Smooth muscle cell (in vitro differentiated cells): ENCODE measurements around the gene ATP6V1A. TPM values are rescaled to one million over a fixed set of nuclear protein-coding genes. Genes with fewer than 3 reads are reported as not detected.
A peak's percentile ranks its signal among the peaks of the same experiment; 100 is the strongest.

Experiments
- DNase-seq: peaks from one replicate; lab custom pipeline; 2025; ENCODE audit not compliant: unreplicated experiment; lab: John Stamatoyannopoulos, UW
- H2AFZ ChIP-seq: fragments of 200-600 bp; sonication (generic); 2 replicates; pipeline ENCODE4 v1.6.0; 2016; ENCODE audit warnings: antibody characterized with exemption, low read depth, mild to moderate bottlenecking
- H3F3A ChIP-seq: fragments of 200-600 bp; sonication (generic); 2 replicates; pipeline ENCODE4 v1.6.0; 2017; ENCODE audit warnings: antibody characterized with exemption, low read depth
- H3K27ac ChIP-seq: fragments of 200-600 bp; sonication (generic); 2 replicates; pipeline ENCODE4 v1.5.1; 2016; ENCODE audit warnings: low read depth, mild to moderate bottlenecking
- H3K27me3 ChIP-seq: fragments of 200-600 bp; sonication (generic); 2 replicates; pipeline ENCODE4 v1.6.1; 2016; ENCODE audit warnings: low read depth, mild to moderate bottlenecking
- H3K36me3 ChIP-seq: fragments of 200-600 bp; sonication (generic); 2 replicates; pipeline ENCODE4 v1.5.1; 2016; ENCODE audit warnings: low read depth
- H3K4me1 ChIP-seq: fragments of 200-600 bp; sonication (generic); 2 replicates; pipeline ENCODE4 v1.5.1; 2016; ENCODE audit warnings: low read depth
- H3K4me2 ChIP-seq: fragments of 200-600 bp; sonication (generic); 2 replicates; pipeline ENCODE4 v1.6.0; 2016; ENCODE audit warnings: mild to moderate bottlenecking
- H3K4me3 ChIP-seq: fragments of 200-600 bp; sonication (generic); 2 replicates; pipeline ENCODE4 v1.5.1; 2016; ENCODE audit warnings: mild to moderate bottlenecking
- H3K79me2 ChIP-seq: fragments of 200-600 bp; sonication (generic); 2 replicates; pipeline ENCODE4 v1.6.0; 2016; ENCODE audit warnings: low read depth, mild to moderate bottlenecking
- H3K9ac ChIP-seq: fragments of 200-600 bp; sonication (generic); 2 replicates; pipeline ENCODE4 v1.6.0; 2016; ENCODE audit warnings: low read depth
- H3K9me3 ChIP-seq: fragments of 200-600 bp; sonication (generic); replicated peaks from 2 replicates; pipeline ENCODE4 v1.5.1; 2016; ENCODE audit warnings: low read depth
- H4K20me1 ChIP-seq: fragments of 200-600 bp; sonication (generic); 2 replicates; pipeline ENCODE4 v1.6.0; 2016; ENCODE audit warnings: low read depth
- WGBS: methylation state at CpG from one replicate; pipeline ENCODE4 v1.1.7; 2016; ENCODE audit warnings: low lambda C conversion rate; 5-methylcytosine and 5-hydroxymethylcytosine counted together
- polyA plus RNA-seq: library from polyadenylated mRNA; unstranded; fragments of >200 nt; fragmentation: Nextera tagmentation; extraction: Ambion mirVana; gene quantifications from 2 replicates; pipeline ENCODE4 v1.2.1, GENCODE V29; 2016
- total RNA-seq: library from RNA; depleted of rRNA; stranded (reverse); fragments of >200 nt; gene quantifications from 2 replicates; pipeline ENCODE4 v1.2.3, GENCODE V29; 2014
- TF ChIP-seq, protein P1 (sequence below): fragments of 200-600 bp; sonication (generic); IDR thresholded peaks from 2 replicates; pipeline ENCODE4 v1.5.1; 2017; ENCODE audit warnings: borderline replicate concordance, mild to moderate bottlenecking, antibody characterized with exemption; ENCODE audit not compliant: insufficient read depth, poor library complexity, severe bottlenecking

Gene ATP6V1A
- total and polyA plus RNA-seq, 2 experiments from 2014 or later = 38.7 to 41.7 TPM

GRCh38 chr3:113838631-113839209 is 91.9 kb downstream of the ATP6V1A start, which contains the start of gene GRAMD1C:
TSS of gene GRAMD1C (plus strand) at chr3:113838788. CDS start at chr3:113838910, 122 bp downstream.
- Histone ChIP-seq H2AFZ (peak within 1 kb of the TSS; percentile 89), H3K79me2 (no peaks in the 10 kb centered on the region), H3K4me3 (peak within 1 kb of the TSS; percentile 60), H3K36me3 (no peaks in the 10 kb centered on the region), H3K4me2 (peak within 1 kb of the TSS; percentile 90), H3K9ac (peak within 1 kb of the TSS; percentile 45), H3K9me3 (no peaks in the 10 kb centered on the region), H3K27ac (no peak within 1 kb of the TSS), H3F3A (no peaks in the 10 kb centered on the region), H4K20me1 (no peaks in the 10 kb centered on the region), H3K4me1 (peaks cover 7% of the 10 kb centered on the region), H3K27me3 (no peaks in the 10 kb centered on the region)
- TF ChIP-seq, protein P1, sequence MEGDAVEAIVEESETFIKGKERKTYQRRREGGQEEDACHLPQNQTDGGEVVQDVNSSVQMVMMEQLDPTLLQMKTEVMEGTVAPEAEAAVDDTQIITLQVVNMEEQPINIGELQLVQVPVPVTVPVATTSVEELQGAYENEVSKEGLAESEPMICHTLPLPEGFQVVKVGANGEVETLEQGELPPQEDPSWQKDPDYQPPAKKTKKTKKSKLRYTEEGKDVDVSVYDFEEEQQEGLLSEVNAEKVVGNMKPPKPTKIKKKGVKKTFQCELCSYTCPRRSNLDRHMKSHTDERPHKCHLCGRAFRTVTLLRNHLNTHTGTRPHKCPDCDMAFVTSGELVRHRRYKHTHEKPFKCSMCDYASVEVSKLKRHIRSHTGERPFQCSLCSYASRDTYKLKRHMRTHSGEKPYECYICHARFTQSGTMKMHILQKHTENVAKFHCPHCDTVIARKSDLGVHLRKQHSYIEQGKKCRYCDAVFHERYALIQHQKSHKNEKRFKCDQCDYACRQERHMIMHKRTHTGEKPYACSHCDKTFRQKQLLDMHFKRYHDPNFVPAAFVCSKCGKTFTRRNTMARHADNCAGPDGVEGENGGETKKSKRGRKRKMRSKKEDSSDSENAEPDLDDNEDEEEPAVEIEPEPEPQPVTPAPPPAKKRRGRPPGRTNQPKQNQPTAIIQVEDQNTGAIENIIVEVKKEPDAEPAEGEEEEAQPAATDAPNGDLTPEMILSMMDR = peak; percentile 90
- 1% methylated on average over 47 of the region's 48 CpGs for WGBS
- peak; percentile 36 for DNase-seq

DNA sequence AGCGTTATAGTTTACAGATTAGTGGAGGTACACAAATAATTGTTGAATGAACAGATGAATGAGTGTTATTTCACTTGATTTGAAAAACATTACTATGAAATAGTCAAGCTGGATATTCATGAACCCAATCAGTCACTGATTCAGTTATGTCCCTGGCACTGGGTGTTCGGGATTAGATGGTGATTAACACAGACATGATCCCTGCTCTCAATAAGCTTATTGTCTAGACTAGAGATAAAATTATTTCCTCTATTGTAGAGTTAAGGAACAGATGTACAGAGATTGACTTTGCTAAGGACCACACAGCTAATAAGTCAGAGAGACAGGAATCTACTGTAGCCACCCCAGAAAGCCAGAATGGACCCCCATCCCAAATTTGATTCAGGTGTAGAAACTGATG is 92.7 kb downstream of the ATP6V1A start:
- Histone ChIP-seq H3K4me2 (peak overlapping the region; percentile 90), H3F3A (no peaks in the 10 kb centered on the region), H2AFZ (peak overlapping the region; percentile 89), H3K79me2 (no peaks in the 10 kb centered on the region), H3K27ac (no peak overlapping the region), H3K4me1 (peaks cover 7% of the 10 kb centered on the region), H3K9ac (peak overlapping the region; percentile 45), H3K27me3 (no peaks in the 10 kb centered on the region), H3K9me3 (no peaks in the 10 kb centered on the region), H3K4me3 (peak overlapping the region; percentile 60), H3K36me3 (no peaks in the 10 kb centered on the region), H4K20me1 (no peaks in the 10 kb centered on the region)
- TF ChIP-seq, protein P1 = no peak
- 93% methylated on average over 2 of the region's 2 CpGs for WGBS
- DNase-seq = no peak

GRCh38 chr3:113844622-113845222 is 97.9 kb downstream of the ATP6V1A start:
- Histone ChIP-seq H3F3A (no peaks in the 10 kb centered on the region), H3K36me3 (no peaks in the 10 kb centered on the region), H3K27ac (no peak overlapping the region), H4K20me1 (no peaks in the 10 kb centered on the region), H3K9me3 (no peaks in the 10 kb centered on the region), H2AFZ (no peak overlapping the region), H3K4me1 (peaks cover under 1% of the 10 kb centered on the region), H3K79me2 (no peaks in the 10 kb centered on the region), H3K4me3 (no peak overlapping the region), H3K27me3 (no peaks in the 10 kb centered on the region), H3K4me2 (no peak overlapping the region), H3K9ac (no peak overlapping the region)
- DNase-seq = no peak
- TF ChIP-seq, protein P1 = peak; percentile 46
- WGBS = 60% methylated on average over 4 of the region's 4 CpGs

- H3K9me3 ChIP-seq = no peaks in the 10 kb centered on the region
- no peaks in the 10 kb centered on the region for H3K79me2 ChIP-seq
- H3K4me3 ChIP-seq = no peak overlapping the region
- DNase-seq = no peak
- TF ChIP-seq, protein P1 = no peak
- no peak overlapping the region for H2AFZ ChIP-seq
- H3K4me2 ChIP-seq = no peak overlapping the region
- no peaks in the 10 kb centered on the region for H3K36me3 ChIP-seq
- H3K4me1 ChIP-seq = no peaks in the 10 kb centered on the region
- no peak overlapping the region for H3K9ac ChIP-seq
- H3K27me3 ChIP-seq = no peaks in the 10 kb centered on the region
- H3F3A ChIP-seq = no peaks in the 10 kb centered on the region
- no peaks in the 10 kb centered on the region for H4K20me1 ChIP-seq
- peak overlapping the region; percentile 57 for H3K27ac ChIP-seq
These were observed 100.4 kb downstream of the ATP6V1A start for GRCh38 chr3:113847247-113847646.
